GM12864 (cell line): ENCODE measurements around the gene ASIC4.

ENCODE experiments used
- DNase-seq: peaks from one replicate; pipeline ENCODE4 v3.0.0-alpha.2; 2011; ENCODE audit warnings: low read depth
- H3K4me3 ChIP-seq: 2 replicates; pipeline ENCODE4 v1.5.1; 2011; ENCODE audit warnings: mild to moderate bottlenecking, low read depth, low read length, control low read depth
- TF ChIP-seq, protein P1 (sequence below): IDR thresholded peaks from 2 replicates; pipeline ENCODE4 v1.5.1; 2011; ENCODE audit warnings: low read depth, mild to moderate bottlenecking, moderate library complexity, low read length, control low read depth, inconsistent platforms; ENCODE audit errors: missing control alignments

Gene ASIC4, protein sequence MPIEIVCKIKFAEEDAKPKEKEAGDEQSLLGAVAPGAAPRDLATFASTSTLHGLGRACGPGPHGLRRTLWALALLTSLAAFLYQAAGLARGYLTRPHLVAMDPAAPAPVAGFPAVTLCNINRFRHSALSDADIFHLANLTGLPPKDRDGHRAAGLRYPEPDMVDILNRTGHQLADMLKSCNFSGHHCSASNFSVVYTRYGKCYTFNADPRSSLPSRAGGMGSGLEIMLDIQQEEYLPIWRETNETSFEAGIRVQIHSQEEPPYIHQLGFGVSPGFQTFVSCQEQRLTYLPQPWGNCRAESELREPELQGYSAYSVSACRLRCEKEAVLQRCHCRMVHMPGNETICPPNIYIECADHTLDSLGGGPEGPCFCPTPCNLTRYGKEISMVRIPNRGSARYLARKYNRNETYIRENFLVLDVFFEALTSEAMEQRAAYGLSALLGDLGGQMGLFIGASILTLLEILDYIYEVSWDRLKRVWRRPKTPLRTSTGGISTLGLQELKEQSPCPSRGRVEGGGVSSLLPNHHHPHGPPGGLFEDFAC

DNA sequence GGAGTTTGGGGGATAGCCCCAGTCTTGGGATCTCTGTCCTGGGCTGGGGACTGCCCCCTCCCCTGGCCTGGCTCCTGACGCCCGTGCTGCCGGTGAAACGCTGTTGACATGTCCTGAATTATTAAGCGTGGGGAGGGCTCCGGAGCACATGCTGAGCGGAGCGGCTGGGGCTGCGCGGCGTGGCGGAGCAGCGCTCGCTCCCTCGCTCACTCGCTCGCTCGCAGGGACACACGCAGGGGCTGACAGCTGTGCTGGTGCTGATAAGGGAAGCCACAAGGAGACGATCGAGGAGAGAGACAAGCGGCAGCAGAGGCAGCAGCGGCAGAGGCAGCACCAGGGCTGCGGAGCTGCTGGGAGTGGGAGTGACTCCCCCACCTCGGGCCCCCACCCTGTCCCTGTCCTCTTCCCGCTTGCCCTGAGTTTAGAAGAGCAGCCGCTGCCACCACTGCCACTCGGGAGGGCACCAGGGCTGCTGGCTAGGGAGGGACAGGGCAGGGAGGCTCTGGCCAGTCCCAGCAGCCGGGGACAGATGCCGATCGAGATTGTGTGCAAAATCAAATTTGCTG is at the start of gene ASIC4:
Gene ASIC4, plus strand, starts transcription at position 287 of the 566 bp plus-strand sequence. Its CDS starts 243 bp downstream, at position 530.
- H3K4me3 ChIP-seq: no peak within 1 kb of the TSS
- no peak for DNase-seq
- TF ChIP-seq, protein P1, sequence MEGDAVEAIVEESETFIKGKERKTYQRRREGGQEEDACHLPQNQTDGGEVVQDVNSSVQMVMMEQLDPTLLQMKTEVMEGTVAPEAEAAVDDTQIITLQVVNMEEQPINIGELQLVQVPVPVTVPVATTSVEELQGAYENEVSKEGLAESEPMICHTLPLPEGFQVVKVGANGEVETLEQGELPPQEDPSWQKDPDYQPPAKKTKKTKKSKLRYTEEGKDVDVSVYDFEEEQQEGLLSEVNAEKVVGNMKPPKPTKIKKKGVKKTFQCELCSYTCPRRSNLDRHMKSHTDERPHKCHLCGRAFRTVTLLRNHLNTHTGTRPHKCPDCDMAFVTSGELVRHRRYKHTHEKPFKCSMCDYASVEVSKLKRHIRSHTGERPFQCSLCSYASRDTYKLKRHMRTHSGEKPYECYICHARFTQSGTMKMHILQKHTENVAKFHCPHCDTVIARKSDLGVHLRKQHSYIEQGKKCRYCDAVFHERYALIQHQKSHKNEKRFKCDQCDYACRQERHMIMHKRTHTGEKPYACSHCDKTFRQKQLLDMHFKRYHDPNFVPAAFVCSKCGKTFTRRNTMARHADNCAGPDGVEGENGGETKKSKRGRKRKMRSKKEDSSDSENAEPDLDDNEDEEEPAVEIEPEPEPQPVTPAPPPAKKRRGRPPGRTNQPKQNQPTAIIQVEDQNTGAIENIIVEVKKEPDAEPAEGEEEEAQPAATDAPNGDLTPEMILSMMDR: no peak

DNA sequence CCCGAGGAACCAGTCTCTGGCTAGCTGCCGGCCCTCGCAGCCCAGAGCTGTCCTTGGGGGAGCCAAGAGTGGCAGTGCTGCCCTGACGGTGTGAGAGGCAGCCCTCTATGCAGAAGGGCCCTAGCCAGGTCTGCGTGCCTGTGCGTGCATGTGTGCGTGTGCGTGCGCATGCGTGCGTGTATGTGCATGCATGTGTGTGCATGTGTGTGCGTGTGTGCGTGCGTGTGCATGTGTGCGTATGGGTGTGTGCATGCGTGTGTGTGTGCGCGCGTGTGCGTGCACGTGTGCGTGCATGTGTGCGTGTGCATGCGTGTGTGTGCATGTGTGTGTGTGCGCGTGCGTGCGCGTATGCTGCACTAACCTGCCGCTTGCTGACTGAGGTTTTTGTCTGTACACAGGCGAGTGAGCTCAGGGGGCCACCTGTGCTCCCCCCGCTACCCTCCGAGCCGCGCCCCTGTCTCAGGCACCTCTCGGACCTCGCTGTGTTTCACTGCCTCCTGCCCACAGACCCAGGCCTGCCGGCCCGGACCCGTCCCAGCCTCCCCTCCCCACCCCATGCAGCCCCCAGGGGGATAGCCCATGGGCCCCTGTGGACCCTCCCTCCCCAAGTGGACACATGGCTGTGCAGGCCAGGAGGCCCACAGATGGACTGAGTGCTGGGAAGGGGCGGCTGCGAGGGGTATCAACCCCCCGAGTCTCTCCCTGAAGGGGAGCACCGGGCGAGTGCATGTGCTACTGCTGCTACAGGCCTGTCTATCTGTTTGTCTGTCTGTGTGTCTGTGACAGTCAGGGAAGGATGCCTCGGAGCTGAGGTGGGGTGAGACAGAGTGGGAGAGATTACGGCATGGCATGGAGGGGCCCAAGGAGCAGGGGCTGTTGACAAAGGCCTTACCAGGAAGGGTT is 48.4 kb upstream of the ASIC4 start:
- no peak overlapping the region for H3K4me3 ChIP-seq
- TF ChIP-seq, protein P1: no peak
- DNase-seq: no peak

DNA sequence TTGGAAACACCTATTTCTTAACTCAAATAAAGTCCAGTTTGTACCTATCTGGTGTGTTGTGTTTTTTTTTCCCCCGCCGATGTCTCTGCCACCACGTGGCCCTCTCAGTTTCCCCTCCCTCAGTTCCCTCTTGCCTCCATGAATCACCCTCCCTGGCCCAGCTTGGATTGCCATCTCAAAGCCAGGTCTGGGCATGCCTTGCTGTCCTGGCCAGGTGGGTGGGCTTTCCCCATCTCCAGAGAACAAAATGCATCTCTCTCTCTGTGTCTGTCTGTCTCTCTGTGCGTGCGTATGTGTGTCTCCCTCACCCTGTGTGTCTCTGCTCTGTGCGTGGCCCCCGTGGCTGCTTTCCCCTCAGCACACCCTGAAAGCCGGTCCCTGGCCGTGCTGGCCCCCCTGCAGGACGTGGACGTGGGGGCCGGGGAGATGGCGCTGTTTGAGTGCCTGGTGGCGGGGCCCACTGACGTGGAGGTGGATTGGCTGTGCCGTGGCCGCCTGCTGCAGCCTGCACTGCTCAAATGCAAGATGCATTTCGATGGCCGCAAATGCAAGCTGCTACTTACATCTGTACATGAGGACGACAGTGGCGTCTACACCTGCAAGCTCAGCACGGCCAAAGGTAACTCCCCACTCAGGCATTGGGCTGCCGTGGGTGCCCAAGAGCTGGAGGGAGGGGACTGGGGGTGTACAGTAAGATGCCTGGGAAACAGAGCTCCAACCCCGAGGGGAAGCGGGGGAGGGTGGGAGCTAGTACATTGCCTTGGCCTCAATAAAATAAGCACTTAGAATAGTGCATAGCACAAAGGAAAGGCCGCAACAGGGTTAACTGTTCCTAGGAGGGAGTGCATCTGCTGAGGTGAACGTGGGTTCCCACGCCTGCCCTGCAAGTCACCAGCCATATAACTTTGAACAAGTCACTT is 47.2 kb upstream of the ASIC4 start:
- no peak for DNase-seq
- TF ChIP-seq, protein P1: no peak
- H3K4me3 ChIP-seq: no peak overlapping the region

DNA sequence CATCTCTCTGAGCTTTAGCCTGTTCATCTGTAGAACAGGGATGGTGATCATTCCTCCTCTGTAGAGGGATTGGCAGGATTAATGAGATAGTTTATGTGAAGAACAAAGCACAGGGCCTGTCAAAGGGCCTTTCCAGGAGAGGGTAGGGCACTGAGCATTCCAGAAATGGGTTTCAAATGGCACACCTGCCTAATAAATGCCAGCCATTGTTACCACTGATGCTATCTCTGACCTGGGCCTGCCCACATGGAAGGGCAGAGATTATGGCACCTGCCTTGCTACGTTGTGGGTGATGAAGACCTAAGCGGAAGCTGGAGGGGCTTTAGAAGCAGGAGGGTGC is 46.6 kb upstream of the ASIC4 start:
- H3K4me3 ChIP-seq: no peak overlapping the region
- TF ChIP-seq, protein P1: no peak
- DNase-seq: no peak

DNA sequence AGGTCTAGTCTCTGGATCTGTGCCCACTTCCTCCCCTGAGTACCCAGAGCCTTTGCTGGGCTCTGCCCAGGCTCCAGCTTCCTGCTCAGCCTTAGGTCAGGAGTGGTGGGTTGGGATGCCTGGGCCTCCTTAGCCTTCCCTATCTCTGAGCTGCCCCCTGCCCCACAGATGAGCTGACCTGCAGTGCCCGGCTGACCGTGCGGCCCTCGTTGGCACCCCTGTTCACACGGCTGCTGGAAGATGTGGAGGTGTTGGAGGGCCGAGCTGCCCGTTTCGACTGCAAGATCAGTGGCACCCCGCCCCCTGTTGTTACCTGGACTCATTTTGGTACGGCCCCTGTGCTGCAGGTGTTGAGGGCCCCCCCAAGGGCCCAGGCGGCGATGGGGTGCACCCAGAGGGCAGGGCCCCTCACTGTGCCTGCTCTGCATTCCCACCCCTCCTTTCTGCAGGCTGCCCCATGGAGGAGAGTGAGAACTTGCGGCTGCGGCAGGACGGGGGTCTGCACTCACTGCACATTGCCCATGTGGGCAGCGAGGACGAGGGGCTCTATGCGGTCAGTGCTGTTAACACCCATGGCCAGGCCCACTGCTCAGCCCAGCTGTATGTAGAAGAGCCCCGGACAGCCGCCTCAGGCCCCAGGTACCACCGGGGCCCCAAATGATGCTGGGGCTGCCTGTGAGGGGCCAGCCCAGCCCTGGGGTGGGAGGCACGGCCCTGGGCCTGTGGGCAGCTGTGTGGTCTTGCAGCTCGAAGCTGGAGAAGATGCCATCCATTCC is 45.7 kb upstream of the ASIC4 start:
- TF ChIP-seq, protein P1: no peak
- no peak overlapping the region for H3K4me3 ChIP-seq
- no peak for DNase-seq
